ENCODE measurements around the gene VWA8. TPM values are rescaled to one million over a fixed set of nuclear protein-coding genes. Genes with fewer than 3 reads are reported as not detected.

The VWA8 gene
- total and polyA plus RNA-seq, 4 experiments from 2014 or later: 3.2 to 23.3 (median 13.5) TPM

GRCh38 chr13:41520660-41521630 is 440.0 kb downstream of the VWA8 start:
- ChIA-PET POLR2A (ENCODE audit: partially characterized antibody) (interaction anchor here (0.6 kb wide), 1 partner anchor 15 kb away, joined by 3 read pairs; no protein-coding TSS in a partner anchor), CTCF (ENCODE audit: partially characterized antibody) (no interaction called here)
- no peaks in the 10 kb centered on the region for H3K27me3 ChIP-seq (ENCODE audit: insufficient read depth, low read length)
- no peaks in the 10 kb centered on the region for H3K27me3 Mint-ChIP-seq
- no peak overlapping the region for H3K27ac Mint-ChIP-seq
- no peaks in the 10 kb centered on the region for H3K36me3 ChIP-seq (ENCODE audit: insufficient read depth, low read length)
- peaks cover 0 to 2% (median 0%) of the 10 kb centered on the region in 8 donors for H3K9me3 Mint-ChIP-seq
- no peak overlapping the region for H3K4me3 Mint-ChIP-seq
- peaks cover 0 to 4% (median 1%) of the 10 kb centered on the region in 4 donors for H3K4me1 Mint-ChIP-seq
- intact Hi-C loops (cut with micrococcal nuclease): no loop called here
- no peak for DNase-seq
- H3K27ac ChIP-seq (ENCODE audit: low read depth, low read length): no peak overlapping the region
- H3K9me3 ChIP-seq (ENCODE audit: control insufficient read depth in 1 of 2, low read length in 2 of 2): no peaks in the 10 kb centered on the region
- no peaks in the 10 kb centered on the region for H3K36me3 Mint-ChIP-seq
- no peaks in the 10 kb centered on the region for H3K4me1 ChIP-seq (ENCODE audit: insufficient read depth, low read length)
- no peak overlapping the region for H3K4me3 ChIP-seq (ENCODE audit: low read length in 2 of 2)

- ChIA-PET POLR2A (ENCODE audit: partially characterized antibody) (no interaction called here), CTCF (ENCODE audit: partially characterized antibody) (no interaction called here)
- H3K27me3 Mint-ChIP-seq: no peaks in the 10 kb centered on the region
- H3K4me3 Mint-ChIP-seq: no peak overlapping the region
- peak overlapping the region in 2 of 7 donors; percentile 47 to 68 for H3K27ac Mint-ChIP-seq
- Histone ChIP-seq H3K4me3 (ENCODE audit: low read length in 2 of 2) (no peak overlapping the region), H3K27ac (ENCODE audit: low read depth, low read length) (no peak overlapping the region), H3K36me3 (ENCODE audit: insufficient read depth, low read length) (no peaks in the 10 kb centered on the region), H3K4me1 (ENCODE audit: insufficient read depth, low read length) (no peaks in the 10 kb centered on the region), H3K27me3 (ENCODE audit: insufficient read depth, low read length) (no peaks in the 10 kb centered on the region), H3K9me3 (ENCODE audit: control insufficient read depth in 1 of 2, low read length in 2 of 2) (no peaks in the 10 kb centered on the region)
- peaks cover 0 to 4% (median under 1%) of the 10 kb centered on the region in 4 donors for H3K4me1 Mint-ChIP-seq
- intact Hi-C loops (cut with micrococcal nuclease): no loop called here
- no peak for DNase-seq
- H3K9me3 Mint-ChIP-seq: peaks cover 0 to 2% (median 0%) of the 10 kb centered on the region in 8 donors
- no peaks in the 10 kb centered on the region for H3K36me3 Mint-ChIP-seq
Observed at GRCh38 chr13:41520016-41520659, 440.8 kb downstream of the VWA8 start.

Small RNAs within 50 kb of the gene (microRNA-seq; reads per million reads assigned to microRNA genes)
- gene MIR5006 (ENCODE audit: borderline microRNAs expressed, borderline number of aligned reads, borderline replicate concordance): not detected

Other genes starting within 250 kb of the VWA8 start
- gene DGKH, start 87.5 kb upstream of the VWA8 start, total RNA-seq: 10 to 100 TPM; 10.9 to 11.6 TPM
- 1 to 10 TPM; 2.1 to 2.4 TPM for gene DGKH, start 87.5 kb upstream of the VWA8 start, polyA plus RNA-seq